ENCODE measurements around the gene TAS2R16. TPM values are rescaled to one million over a fixed set of nuclear protein-coding genes. Genes with fewer than 3 reads are reported as not detected.

Gene TAS2R16
- total and polyA plus RNA-seq, 2 experiments from 2014 or later, result not detected

DNA sequence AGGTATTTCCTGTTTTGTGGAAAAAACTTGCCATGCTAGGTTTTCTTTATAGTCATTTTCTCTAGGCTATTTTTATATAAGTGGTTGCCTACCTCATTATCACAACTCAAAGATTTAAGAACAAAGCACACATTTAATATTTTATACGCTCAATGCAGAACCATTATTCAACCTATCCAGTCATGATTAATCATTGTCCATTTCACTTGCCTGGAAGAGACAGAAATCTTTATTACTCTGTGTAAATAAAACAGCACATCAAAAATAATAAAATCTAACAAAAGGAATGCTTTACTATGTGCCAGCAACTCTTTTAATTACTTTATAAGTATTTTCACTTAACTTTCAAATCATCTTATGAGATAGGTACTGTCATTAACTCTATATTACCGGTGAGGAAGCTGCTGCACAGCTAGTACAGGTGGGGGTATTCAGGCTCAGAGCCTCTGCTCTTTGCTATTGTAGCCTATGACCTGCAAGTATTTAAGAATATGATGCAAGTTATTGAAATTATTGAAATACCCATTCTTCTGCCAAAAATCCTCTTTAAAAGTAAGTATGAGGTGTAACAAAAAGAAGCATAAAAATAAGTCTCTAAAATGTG, 16.4 kb upstream of the TAS2R16 start:
- no peaks in the 10 kb centered on the region for H3K4me1 ChIP-seq (ENCODE audit: insufficient read depth)
- ATAC-seq, result no peak
- no peaks in the 10 kb centered on the region for H4K20me1 ChIP-seq (replicated peaks; ENCODE audit: insufficient read depth)
- no peaks in the 10 kb centered on the region for H3K27me3 ChIP-seq (ENCODE audit: insufficient read depth)
- H3K4me2 ChIP-seq, result no peak overlapping the region
- Mint-ChIP-seq H3K9me3 (no peaks in the 10 kb centered on the region), H3K4me1 (peaks cover 10% of the 10 kb centered on the region; the same call in 2 of the 3 replicates), H3K4me3 (no peak overlapping the region), H3K36me3 (ENCODE audit: low read depth) (no peaks in the 10 kb centered on the region), H3K27me3 (ENCODE audit: insufficient read depth, low read depth, poor library complexity) (no peaks in the 10 kb centered on the region), H3K27ac (no peak overlapping the region)
- TF ChIP-seq, protein P1, sequence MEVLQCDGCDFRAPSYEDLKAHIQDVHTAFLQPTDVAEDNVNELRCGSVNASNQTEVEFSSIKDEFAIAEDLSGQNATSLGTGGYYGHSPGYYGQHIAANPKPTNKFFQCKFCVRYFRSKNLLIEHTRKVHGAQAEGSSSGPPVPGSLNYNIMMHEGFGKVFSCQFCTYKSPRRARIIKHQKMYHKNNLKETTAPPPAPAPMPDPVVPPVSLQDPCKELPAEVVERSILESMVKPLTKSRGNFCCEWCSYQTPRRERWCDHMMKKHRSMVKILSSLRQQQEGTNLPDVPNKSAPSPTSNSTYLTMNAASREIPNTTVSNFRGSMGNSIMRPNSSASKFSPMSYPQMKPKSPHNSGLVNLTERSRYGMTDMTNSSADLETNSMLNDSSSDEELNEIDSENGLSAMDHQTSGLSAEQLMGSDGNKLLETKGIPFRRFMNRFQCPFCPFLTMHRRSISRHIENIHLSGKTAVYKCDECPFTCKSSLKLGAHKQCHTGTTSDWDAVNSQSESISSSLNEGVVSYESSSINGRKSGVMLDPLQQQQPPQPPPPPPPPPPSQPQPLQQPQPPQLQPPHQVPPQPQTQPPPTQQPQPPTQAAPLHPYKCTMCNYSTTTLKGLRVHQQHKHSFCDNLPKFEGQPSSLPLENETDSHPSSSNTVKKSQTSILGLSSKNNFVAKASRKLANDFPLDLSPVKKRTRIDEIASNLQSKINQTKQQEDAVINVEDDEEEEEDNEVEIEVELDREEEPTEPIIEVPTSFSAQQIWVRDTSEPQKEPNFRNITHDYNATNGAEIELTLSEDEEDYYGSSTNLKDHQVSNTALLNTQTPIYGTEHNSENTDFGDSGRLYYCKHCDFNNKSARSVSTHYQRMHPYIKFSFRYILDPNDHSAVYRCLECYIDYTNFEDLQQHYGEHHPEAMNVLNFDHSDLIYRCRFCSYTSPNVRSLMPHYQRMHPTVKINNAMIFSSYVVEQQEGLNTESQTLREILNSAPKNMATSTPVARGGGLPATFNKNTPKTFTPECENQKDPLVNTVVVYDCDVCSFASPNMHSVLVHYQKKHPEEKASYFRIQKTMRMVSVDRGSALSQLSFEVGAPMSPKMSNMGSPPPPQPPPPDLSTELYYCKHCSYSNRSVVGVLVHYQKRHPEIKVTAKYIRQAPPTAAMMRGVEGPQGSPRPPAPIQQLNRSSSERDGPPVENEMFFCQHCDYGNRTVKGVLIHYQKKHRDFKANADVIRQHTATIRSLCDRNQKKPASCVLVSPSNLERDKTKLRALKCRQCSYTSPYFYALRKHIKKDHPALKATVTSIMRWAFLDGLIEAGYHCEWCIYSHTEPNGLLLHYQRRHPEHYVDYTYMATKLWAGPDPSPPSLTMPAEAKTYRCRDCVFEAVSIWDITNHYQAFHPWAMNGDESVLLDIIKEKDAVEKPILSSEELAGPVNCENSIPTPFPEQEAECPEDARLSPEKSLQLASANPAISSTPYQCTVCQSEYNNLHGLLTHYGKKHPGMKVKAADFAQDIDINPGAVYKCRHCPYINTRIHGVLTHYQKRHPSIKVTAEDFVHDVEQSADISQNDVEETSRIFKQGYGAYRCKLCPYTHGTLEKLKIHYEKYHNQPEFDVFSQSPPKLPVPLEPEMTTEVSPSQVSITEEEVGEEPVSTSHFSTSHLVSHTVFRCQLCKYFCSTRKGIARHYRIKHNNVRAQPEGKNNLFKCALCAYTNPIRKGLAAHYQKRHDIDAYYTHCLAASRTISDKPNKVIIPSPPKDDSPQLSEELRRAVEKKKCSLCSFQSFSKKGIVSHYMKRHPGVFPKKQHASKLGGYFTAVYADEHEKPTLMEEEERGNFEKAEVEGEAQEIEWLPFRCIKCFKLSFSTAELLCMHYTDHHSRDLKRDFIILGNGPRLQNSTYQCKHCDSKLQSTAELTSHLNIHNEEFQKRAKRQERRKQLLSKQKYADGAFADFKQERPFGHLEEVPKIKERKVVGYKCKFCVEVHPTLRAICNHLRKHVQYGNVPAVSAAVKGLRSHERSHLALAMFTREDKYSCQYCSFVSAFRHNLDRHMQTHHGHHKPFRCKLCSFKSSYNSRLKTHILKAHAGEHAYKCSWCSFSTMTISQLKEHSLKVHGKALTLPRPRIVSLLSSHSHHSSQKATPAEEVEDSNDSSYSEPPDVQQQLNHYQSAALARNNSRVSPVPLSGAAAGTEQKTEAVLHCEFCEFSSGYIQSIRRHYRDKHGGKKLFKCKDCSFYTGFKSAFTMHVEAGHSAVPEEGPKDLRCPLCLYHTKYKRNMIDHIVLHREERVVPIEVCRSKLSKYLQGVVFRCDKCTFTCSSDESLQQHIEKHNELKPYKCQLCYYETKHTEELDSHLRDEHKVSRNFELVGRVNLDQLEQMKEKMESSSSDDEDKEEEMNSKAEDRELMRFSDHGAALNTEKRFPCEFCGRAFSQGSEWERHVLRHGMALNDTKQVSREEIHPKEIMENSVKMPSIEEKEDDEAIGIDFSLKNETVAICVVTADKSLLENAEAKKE (CRISPR knock-in tag; IDR thresholded peaks at IDR 0.05), result no peak
- TF ChIP-seq, protein P2, sequence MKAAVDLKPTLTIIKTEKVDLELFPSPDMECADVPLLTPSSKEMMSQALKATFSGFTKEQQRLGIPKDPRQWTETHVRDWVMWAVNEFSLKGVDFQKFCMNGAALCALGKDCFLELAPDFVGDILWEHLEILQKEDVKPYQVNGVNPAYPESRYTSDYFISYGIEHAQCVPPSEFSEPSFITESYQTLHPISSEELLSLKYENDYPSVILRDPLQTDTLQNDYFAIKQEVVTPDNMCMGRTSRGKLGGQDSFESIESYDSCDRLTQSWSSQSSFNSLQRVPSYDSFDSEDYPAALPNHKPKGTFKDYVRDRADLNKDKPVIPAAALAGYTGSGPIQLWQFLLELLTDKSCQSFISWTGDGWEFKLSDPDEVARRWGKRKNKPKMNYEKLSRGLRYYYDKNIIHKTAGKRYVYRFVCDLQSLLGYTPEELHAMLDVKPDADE (IDR thresholded peaks at IDR 0.05), result no peak
- no peak for TF ChIP-seq STAT1 (IDR thresholded peaks at IDR 0.05; ENCODE audit: unreplicated experiment)
- no peak for TF ChIP-seq ZNF331 (CRISPR knock-in tag; IDR thresholded peaks at IDR 0.05; ENCODE audit: low read depth)
- no peak for TF ChIP-seq ZNF114 (CRISPR knock-in tag; IDR thresholded peaks at IDR 0.05)
- no peak for TF ChIP-seq NANOG (IDR thresholded peaks at IDR 0.05; ENCODE audit: borderline replicate concordance)
- no peak for TF ChIP-seq EZH2phosphoT487 (IDR thresholded peaks at IDR 0.05; ENCODE audit: unreplicated experiment)
- TF ChIP-seq, protein P3, sequence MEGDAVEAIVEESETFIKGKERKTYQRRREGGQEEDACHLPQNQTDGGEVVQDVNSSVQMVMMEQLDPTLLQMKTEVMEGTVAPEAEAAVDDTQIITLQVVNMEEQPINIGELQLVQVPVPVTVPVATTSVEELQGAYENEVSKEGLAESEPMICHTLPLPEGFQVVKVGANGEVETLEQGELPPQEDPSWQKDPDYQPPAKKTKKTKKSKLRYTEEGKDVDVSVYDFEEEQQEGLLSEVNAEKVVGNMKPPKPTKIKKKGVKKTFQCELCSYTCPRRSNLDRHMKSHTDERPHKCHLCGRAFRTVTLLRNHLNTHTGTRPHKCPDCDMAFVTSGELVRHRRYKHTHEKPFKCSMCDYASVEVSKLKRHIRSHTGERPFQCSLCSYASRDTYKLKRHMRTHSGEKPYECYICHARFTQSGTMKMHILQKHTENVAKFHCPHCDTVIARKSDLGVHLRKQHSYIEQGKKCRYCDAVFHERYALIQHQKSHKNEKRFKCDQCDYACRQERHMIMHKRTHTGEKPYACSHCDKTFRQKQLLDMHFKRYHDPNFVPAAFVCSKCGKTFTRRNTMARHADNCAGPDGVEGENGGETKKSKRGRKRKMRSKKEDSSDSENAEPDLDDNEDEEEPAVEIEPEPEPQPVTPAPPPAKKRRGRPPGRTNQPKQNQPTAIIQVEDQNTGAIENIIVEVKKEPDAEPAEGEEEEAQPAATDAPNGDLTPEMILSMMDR (conservative IDR thresholded peaks at IDR 0.05; ENCODE audit: low read depth in 2 of 2), result no peak
- TF ChIP-seq EZH2 (IDR thresholded peaks at IDR 0.05; ENCODE audit: low read depth, unreplicated experiment), result no peak
- TF ChIP-seq, protein P4, sequence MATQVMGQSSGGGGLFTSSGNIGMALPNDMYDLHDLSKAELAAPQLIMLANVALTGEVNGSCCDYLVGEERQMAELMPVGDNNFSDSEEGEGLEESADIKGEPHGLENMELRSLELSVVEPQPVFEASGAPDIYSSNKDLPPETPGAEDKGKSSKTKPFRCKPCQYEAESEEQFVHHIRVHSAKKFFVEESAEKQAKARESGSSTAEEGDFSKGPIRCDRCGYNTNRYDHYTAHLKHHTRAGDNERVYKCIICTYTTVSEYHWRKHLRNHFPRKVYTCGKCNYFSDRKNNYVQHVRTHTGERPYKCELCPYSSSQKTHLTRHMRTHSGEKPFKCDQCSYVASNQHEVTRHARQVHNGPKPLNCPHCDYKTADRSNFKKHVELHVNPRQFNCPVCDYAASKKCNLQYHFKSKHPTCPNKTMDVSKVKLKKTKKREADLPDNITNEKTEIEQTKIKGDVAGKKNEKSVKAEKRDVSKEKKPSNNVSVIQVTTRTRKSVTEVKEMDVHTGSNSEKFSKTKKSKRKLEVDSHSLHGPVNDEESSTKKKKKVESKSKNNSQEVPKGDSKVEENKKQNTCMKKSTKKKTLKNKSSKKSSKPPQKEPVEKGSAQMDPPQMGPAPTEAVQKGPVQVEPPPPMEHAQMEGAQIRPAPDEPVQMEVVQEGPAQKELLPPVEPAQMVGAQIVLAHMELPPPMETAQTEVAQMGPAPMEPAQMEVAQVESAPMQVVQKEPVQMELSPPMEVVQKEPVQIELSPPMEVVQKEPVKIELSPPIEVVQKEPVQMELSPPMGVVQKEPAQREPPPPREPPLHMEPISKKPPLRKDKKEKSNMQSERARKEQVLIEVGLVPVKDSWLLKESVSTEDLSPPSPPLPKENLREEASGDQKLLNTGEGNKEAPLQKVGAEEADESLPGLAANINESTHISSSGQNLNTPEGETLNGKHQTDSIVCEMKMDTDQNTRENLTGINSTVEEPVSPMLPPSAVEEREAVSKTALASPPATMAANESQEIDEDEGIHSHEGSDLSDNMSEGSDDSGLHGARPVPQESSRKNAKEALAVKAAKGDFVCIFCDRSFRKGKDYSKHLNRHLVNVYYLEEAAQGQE (IDR thresholded peaks at IDR 0.05; ENCODE audit: unreplicated experiment), result no peak
- no peak for TF ChIP-seq POLR2AphosphoS5 (IDR thresholded peaks at IDR 0.05; ENCODE audit: low read depth)
- TF ChIP-seq JUNB (IDR thresholded peaks at IDR 0.05; ENCODE audit: unreplicated experiment), result no peak
- no peak for TF ChIP-seq CREB1 (CRISPR knock-in tag; IDR thresholded peaks at IDR 0.05; ENCODE audit: low read depth)
- H3F3A ChIP-seq (replicated peaks; ENCODE audit: low read depth), result no peaks in the 10 kb centered on the region
- no peak overlapping the region for H2AFZ ChIP-seq
- H3K79me2 ChIP-seq (replicated peaks; ENCODE audit: insufficient read depth), result no peaks in the 10 kb centered on the region
- no peaks in the 10 kb centered on the region for H3K36me3 ChIP-seq (ENCODE audit: insufficient read depth)
- H3K9me2 ChIP-seq (ENCODE audit: insufficient read depth), result no peaks in the 10 kb centered on the region
- H3K4me3 ChIP-seq, result no peak overlapping the region
- no peak overlapping the region for H3K27ac ChIP-seq (ENCODE audit: low read depth)
- no peak for DNase-seq (ENCODE audit: low spot score)
